GM21515 (cell line): ENCODE results near the gene UBE2E1.

Experiments
- ATAC-seq: cut with Tn5 transposase; IDR thresholded peaks from one replicate; pipeline ENCODE4 v1.9.1; 2021; ENCODE audit not compliant: unreplicated experiment

Gene UBE2E1

DNA sequence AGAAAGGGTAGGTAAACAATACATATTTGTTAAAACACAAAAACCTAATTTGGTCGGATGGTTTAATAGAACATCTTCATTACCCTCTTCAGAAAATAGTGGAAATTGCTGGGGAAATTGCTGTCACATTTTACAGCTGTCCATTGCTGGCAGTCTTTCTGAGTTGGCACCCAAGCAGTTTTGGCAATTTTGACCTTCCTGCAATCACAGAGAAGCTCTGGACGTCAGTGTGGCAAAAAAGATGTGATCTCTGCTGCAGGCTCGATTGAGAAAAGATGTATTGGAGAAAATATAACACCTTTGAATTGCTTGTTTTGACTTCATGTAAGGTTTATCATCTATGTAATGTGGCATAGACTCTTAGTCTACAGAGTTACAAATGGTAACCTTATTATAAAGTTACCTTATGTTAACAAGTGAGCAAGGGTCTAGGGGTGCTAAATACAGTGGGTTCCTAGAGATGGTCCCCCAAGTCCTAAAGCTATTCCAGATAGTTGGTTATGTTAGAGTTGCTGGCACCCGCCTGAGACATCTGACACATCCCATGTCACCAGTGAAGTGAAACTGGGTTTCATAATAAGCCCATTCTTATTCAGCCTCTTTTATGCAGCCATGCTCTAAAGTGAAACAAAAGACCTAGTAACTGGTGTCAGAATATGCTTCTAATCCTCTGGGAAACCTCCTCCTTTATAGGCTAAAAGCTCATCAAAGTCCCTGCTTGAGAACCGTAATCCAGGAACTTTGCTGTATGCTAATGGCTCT lies 14.0 kb downstream of the UBE2E1 start:
- no peak for ATAC-seq

- ATAC-seq: no peak
These were observed 15.1 kb downstream of the UBE2E1 start for GRCh38 chr3:23820888-23821287.

GRCh38 chr3:23821858-23822257 lies 16.1 kb downstream of the UBE2E1 start:
- ATAC-seq: no peak

DNA sequence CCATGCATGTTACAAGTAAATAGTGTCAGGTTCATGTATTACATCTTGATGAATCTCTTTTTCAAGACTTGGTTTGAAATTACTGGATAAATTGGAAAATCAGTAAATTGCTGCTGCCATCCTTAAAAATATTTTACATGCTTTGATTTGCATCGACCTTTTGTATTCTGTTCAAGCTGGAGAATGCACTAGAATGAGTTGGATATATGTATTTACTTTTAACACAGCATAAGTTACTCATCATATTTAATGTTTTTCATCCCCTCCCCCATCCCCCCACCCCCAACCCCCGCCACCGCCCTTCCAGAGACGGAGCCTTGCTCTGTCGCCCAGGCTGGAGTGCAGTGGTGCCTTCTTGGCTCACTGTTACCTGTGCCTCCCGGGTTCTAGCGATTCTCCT lies 16.8 kb downstream of the UBE2E1 start:
- ATAC-seq: no peak

GRCh38 chr3:23823620-23824019 lies 17.9 kb downstream of the UBE2E1 start:
- no peak for ATAC-seq

DNA sequence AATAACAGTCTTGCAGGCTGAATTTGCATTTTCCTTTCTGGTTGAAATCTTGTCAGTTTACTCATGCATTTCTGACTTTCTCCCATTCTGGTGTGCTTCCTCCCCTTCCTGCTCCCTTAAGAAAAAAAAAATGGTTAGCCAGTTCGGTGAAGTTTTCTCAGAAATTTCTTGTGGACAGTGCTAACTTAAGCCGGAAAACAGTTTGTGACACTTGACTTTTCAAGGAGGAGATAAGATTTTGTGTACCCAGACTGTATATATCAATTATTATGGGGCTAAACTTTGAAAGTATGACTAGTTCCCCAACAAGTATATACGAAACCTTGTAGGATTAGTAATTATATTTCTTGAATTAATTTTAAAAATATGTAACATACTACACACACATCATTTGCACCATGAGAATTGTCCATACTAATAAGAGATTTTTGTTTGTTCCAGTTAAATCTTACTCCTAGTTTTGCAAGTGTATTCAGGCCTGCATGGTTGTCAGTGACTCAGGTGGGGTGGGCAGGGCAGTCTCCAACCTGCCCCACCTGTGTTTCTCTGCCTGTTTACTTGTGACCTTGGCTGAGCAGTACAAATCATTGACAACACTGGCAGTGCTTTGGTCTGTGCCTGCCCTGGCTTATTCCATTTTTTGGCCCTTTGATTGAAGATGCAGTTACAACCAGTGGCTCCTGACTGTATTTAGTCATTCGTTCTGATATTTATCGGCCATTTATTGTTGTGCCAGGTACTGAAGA lies 19.1 kb downstream of the UBE2E1 start:
- no peak for ATAC-seq

GRCh38 chr3:23825802-23826201 lies 20.0 kb downstream of the UBE2E1 start:
- no peak for ATAC-seq

DNA sequence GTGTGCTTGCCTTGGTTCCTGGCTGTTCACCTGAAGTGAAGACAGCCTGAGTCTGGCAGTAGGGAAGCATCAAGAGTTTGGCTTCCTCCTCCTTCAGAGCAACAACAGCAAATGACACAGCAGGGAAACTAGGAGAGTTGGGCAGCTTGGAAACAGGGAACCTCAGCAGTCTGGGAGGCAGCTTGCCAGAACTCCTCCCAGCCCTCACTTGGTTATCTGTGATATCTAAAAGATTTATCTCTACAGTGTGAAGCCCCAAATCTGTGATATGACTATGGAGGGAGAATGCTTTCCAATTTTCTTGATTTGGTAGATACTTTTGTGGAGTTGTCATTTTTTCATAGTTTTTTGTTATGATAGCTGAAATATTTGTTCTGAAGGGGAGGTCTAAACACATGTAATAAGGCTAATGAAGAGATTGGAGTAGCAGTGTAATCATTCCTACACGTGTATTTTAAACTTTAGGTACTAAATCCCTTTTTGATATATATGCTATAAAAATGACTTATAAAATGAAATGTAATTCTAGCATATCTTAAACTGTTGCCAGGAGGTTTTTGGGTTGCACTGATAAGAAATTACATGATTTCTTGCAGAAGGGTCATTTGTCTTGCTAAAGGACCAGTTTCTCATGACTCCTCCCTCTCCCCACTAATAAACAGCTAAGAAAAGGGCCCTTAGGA lies 20.8 kb downstream of the UBE2E1 start:
- ATAC-seq: no peak

DNA sequence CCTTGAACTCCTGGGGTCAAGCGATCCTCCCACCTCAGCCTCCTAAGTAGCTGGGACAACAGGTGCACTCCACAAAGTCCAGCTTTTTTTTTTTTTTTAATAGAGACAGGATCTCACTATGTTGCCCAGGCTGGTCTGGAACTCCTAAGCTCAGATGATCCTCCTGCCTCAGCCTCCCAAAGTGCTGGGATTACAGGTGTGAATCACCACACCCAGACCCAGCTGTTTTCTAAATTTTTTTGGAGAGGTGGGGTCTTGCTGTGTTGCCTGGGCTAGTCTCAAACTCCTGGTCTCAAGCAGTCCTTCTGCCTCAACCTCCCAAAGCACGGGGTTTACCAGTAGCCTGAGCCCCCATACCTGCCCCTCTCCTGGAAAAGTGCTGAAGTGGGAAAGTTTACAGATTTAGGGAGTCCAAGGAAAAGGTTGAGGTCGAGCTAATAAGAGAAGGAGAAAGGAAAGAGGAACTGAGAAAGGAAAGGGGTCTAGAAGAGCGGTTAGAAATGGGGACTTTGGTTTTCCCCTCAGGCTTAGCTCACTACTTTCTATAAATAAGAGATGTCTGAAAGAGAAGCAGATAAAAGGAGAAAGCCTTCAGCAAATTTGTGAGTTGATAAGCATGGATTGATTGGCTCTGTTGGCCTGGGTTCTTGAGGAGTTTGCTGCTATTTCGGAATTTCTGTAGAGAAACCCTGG lies 23.6 kb downstream of the UBE2E1 start:
- peak; percentile 69 for ATAC-seq

- peak; percentile 76 for ATAC-seq
These were observed 25.2 kb downstream of the UBE2E1 start for GRCh38 chr3:23830869-23831484.

- no peak for ATAC-seq
These were observed 26.0 kb downstream of the UBE2E1 start for GRCh38 chr3:23831517-23832394.

DNA sequence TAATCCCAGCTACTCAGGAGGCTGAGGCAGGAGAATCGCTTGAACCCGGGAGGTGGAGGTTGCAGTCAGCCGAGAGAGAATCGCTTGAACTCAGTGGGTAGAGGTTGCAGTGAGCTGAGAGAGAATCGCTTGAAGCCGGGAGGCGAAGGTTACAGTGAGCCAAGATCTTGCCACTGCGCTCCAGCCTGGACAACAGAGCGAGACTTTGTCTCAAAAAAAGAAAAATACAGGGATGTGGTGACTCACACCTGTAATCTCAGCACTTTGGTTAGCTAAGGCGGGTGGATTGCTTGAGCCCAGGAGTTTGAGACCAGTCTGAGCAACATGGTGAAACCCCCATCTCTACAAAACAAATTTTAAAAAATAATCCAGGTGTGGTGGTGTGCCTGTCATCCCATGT lies 26.8 kb downstream of the UBE2E1 start:
- no peak for ATAC-seq

GRCh38 chr3:23834082-23834870 lies 28.5 kb downstream of the UBE2E1 start:
- no peak for ATAC-seq

GRCh38 chr3:23835087-23835486 lies 29.3 kb downstream of the UBE2E1 start:
- ATAC-seq: no peak

- no peak for ATAC-seq
These were observed 30.0 kb downstream of the UBE2E1 start for GRCh38 chr3:23835802-23836201.

DNA sequence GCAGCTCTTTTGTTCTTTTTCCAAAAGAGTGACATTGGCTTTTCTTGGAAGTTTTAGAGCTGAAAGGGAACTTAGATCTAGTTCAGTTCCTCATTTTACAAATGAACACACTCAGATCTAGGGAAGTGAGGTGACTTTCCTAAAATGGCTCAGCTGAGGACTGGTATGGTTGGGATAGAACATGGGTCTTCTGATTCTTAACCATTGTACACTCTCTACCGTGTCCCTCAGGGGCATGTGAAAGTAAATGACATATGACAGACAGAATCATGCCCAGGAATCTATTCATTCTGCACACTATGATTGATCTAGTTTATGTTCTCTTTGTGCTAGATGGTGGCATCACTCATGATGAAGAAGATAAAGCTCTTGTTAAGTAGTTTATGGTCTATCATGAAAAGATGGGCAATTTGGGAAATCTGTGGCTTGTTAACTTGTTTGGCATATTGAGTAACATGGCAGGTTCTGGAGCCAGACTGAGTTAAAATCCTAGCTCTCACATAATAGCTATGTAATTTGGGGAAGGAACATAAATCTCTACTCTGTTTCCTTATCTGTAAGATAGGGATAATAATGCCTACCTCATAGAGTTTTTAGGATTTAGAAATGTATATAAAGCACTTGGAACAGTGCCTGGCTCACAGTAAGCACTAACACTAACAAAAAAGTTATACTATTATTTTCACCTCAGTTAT lies 30.9 kb downstream of the UBE2E1 start:
- no peak for ATAC-seq

- ATAC-seq: no peak
These were observed 31.5 kb downstream of the UBE2E1 start for GRCh38 chr3:23837286-23837685.

DNA sequence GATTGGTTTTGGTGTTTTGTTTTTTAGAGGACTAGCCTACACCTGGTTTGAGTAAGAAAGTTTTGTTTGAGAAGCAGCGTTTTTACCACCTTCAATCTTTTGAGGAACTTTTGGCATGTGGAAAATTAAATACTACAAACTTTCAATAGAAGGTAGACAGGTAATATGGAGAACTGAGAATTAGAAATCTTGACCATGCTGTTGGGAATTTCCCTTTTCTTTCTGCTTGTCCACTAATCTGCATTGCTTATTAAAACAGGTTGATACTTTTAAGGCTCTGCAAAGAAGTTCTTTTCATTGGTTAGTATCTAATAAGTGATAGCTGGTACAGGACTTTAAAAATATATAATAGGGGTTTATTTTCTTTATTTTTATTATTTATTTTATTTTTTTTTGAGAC lies 31.9 kb downstream of the UBE2E1 start:
- no peak for ATAC-seq

GRCh38 chr3:23840521-23840920 lies 34.8 kb downstream of the UBE2E1 start:
- ATAC-seq: no peak
